HG03565 (cell line): ENCODE data around the gene CTNNA1.

Experiments used
- ATAC-seq: cut with Tn5 transposase; IDR thresholded peaks from one replicate; pipeline ENCODE4 v1.9.1; 2021; ENCODE audit warnings: mild to moderate bottlenecking, moderate library complexity; ENCODE audit not compliant: unreplicated experiment

The CTNNA1 gene

DNA sequence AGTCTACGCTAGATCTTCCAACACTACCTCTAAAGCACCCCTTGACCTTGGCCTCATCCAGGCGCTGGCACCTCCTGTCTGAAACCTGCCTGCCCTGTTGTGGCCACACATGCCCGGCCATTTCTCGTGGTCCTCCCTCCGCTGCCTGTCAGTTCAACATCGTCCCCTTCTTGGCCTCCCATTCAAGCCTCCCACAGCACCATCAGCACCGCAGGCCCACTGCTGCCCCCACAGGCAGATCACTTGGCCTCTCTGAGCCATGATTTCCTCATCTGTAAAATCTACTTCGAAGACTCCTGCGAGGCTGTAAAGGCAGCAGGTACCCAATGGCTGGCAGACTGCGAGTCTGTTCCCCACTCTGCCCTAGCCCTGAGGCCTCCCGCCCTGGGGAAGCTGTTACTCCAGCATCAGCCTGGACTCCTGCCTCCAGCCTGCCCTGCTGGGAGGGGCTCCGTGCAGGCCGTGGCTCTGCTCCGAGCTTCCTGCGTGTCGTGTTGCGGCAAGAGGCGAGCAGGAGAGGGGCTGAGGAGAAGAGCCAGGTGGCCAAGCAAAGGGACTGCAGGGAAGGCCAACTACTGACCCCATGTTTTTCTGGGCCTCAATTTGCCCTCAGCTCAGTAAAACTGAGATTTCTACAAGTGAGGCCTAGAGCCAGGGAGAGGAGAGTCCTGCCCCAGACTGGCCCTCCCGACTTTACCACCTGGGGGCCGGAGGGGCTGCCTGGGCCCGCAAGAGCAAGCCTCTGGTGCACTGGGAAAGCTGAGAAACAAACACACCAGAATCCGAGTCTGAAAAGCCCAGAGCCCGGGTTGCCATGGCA is 192.4 kb downstream of the CTNNA1 start:
- no peak for ATAC-seq

GRCh38 chr5:138946241-138946623 is 193.0 kb downstream of the CTNNA1 start:
- no peak for ATAC-seq

- ATAC-seq = no peak
Observed at GRCh38 chr5:138946831-138947560, 193.8 kb downstream of the CTNNA1 start.

DNA sequence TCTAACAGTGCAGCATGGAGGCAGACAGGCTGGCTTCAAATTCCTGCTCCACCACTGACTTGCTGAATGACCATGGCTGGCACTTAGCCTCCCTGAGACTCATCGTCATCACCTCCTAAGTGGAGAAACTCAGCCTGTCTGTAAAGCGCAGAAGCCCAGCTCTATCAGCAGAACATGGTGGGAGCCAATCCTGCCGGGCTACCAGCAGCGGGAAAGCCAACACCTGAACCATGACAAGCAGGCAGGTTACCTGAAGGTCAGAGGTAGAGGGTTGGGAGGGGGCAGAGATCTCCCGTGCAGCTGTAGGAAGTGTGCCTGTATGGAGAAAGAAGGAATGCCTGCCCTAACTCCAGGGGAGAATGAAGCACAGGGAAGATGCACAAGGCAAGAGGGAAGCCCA is 194.6 kb downstream of the CTNNA1 start:
- no peak for ATAC-seq

DNA sequence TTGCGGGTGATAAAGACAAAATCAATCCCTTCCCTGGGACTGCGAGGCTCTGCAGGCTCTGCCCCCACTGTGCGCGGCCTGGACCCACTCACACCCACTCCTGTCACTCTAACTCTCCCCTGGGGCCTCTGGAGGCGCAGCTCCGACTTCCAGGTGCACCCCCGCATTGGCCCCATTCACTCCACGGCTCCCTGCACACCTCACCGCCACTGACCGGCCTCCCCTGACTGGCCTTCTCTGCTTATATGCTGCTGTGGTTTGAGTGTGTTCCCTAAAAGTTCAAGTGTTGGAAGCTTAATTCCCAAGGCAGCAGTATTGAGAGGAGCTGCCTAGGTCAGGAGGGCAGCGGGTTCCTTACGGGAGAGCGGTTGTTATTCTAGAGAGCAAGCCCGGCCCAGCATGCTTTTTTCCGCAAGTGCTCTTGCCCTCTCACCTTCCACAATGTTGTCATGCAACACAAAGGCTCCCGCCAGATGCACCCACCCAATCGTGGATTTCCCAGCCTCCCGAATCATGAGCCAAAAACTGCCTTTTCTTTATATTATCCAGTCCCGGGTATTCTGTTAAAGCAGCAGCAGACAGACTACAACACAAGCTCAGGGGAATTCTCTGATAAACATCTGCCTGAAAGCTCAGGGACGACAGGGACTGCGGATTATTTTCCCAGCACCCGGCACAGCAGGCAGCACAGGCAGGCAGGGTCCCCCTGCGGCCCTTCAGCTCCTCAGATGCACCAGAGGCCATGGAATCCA is 195.4 kb downstream of the CTNNA1 start:
- ATAC-seq = no peak

DNA sequence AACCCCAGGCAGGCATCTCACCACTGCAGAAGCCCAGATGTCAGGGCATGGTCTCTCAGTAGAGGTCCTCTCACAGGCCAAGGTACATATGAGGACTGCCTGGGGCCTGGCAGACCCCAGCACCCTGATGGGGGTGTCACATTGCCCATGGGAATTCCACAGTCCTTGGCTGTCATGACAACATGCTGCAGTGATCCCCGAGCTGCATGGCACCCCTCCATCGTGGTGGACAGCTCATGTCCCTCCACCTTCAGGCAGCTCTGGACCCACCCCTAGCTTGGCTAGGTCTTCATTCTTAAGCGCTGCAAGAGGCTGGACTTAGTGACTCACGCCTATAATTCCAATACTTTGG is 196.0 kb downstream of the CTNNA1 start:
- ATAC-seq = no peak

GRCh38 chr5:138949988-138950387 is 196.8 kb downstream of the CTNNA1 start:
- ATAC-seq = no peak

GRCh38 chr5:138950421-138951031 is 197.3 kb downstream of the CTNNA1 start:
- ATAC-seq = no peak

DNA sequence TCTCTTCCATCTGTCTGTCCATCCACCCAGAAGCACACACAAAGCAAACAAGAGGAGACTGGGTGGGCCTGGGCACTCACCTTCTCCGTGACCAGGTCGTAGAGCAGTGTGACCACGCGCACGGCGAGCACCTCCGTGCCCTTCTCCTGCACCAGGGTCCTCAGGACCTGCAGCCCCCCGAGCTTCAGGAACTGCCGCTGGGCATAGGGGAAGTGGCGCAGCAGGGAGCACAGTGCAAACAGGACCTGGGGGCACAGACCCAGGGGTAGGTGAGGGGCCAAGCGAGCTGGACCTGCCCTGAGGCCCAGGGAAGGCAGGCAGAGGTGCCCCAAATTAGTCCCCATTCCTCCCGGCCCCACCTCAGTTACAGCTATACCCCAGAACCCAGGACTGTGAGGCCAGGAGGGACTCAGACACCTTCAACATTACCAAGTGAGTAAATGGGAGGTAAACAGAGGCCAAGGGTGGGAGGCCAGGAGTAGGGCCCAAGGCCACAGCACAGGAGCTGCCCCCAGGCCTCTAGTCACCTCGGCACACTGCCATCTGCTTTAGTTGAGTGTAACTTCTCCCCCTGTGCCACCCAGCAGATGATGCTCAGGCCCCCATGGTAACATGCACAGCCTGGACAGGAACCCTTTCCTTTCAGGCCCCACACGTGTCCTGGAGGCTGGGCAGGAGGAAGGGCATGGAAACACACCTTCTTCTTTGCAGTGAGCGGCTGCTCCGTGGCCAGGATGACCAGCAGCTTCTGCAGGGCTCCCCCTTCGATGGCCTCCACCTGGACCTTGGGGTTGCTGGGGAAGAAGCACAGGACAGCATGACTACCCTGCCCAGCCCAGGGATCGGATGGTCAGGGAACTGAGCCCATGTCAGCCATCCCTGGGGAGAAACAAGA is 198.1 kb downstream of the CTNNA1 start:
- ATAC-seq = no peak

DNA sequence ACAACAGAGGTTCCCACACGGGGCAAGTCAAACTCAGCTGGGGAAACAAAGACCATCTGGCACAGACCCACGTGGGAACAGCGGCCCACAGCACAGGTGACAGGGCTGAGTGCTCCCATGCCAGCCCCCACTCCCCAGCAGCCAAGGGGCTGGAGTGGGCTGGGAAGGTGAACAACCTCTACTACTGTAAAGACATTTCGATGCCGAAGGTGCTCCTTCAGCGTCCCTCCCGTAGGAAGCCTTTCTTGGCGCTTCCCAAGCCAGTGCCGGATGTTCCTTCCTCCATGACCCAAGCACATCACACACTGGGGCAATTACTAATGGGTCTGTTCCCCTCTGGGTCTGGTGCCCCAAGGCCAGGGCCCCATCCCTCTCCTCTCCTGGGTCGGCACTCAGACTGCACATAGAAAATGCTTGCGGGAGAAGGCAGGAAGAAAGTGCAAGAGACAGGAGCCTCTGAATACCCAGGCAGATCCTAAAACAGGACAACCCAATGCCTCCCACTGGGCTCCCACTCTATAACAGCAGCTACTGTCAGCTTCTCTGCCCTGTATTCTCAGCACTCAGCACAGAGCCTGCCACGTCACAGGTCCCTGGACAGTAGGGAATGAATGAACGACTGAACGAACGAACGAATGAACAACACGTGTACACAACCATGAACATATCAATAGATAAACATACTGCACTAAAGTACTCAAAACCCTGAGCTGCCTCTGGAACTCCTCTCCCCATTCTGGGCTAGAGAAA is 198.9 kb downstream of the CTNNA1 start:
- no peak for ATAC-seq

DNA sequence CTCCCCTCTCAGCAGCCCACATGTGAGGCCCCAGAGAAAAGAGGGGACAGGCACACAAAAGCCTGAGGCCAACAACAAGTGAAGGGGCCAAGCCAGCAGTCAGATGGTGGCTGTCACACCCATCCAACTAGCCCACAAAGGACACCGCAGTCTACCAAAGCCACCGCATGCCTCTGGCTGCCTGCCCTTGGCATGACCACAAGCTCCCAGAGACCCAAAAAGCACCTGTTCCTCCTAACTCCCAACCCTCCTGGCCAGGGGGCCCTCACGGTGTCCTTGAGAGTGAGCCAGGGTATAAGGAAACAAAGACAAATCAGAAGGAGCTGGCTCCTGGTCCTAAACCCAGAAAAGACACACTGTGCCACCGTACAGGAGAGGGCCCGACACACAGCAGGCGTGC is 199.7 kb downstream of the CTNNA1 start:
- ATAC-seq = no peak

DNA sequence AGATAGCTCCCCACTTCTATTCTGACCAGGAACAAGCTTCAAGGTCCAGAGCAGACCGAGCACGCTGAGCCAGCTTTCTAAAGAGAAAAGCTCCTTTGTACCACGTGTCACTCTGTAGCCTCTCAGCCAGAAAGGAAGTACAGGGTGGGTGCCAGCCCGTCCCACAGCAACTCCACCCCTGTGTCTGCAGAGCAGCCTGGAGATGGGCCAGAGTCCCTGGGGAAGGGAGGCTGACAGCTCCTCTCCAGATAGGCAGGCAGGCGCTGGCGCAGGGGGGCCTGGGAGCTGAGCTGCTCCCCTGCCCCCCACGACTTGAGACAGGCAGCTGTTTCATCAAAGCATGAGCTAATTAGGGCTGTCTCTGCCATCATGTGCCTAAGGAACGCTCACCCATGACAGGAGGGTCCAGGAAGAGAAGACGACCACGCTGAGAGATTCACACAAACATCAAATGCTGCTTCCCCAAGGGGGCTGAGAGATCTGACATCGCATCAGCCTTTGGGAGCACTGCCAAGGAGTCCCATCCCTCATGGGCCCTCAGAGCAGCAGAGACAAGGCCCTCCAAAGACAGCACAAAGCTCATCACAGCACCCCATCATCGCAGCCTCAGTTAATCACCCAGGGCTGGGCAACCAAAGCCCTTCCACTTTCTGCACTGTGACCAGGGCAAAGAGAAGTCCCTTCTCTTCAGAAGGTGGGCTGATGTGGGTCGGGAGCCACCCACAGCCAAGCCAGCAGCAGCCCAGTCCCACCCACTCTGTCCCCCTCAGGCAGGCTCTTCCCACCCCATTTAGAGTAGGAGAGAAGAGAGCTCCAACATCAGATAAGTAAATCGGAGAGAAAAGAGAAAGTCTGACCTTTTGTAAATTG is 200.4 kb downstream of the CTNNA1 start:
- no peak for ATAC-seq

GRCh38 chr5:138954257-138955012 is 201.2 kb downstream of the CTNNA1 start:
- no peak for ATAC-seq

- no peak for ATAC-seq
Observed at GRCh38 chr5:138955013-138955660, 201.9 kb downstream of the CTNNA1 start.

- ATAC-seq = no peak
Observed at GRCh38 chr5:138955671-138956295, 202.6 kb downstream of the CTNNA1 start.

GRCh38 chr5:138956801-138957200 is 203.6 kb downstream of the CTNNA1 start:
- no peak for ATAC-seq

- ATAC-seq = no peak
Observed at GRCh38 chr5:138960145-138960692, 207.0 kb downstream of the CTNNA1 start.
